ENCODE results near the gene SMYD3. TPM values are rescaled to one million over a fixed set of nuclear protein-coding genes. Genes with fewer than 3 reads are reported as not detected.
"Not testable (repeated sequence)": the region's sequence is repeated elsewhere in the genome, so short reads cannot be mapped to it uniquely, and the experiment has no call there.

Gene SMYD3
- total RNA-seq, 1 donor from 2014 or later, result 23.5 TPM

GRCh38 chr1:245978915-245979314, 528.2 kb downstream of the SMYD3 start:
- no peaks in the 10 kb centered on the region for H3K9me3 ChIP-seq (ENCODE audit: control insufficient read depth in 3 of 3, low read length in 3 of 3)
- no peaks in the 10 kb centered on the region for H3K27me3 ChIP-seq (ENCODE audit: control insufficient read depth in 3 of 3, insufficient read depth in 3 of 3, low read length in 3 of 3)

GRCh38 chr1:245972476-245972875, 534.6 kb downstream of the SMYD3 start:
- no peaks in the 10 kb centered on the region for H3K27me3 ChIP-seq (ENCODE audit: control insufficient read depth in 3 of 3, insufficient read depth in 3 of 3, low read length in 3 of 3)
- no peak overlapping the region for H3K9ac ChIP-seq (ENCODE audit: low read depth in 1 of 3, low read length in 3 of 3)
- no peaks in the 10 kb centered on the region for H3K36me3 ChIP-seq (ENCODE audit: control insufficient read depth in 3 of 3, insufficient read depth in 3 of 3, low read length in 3 of 3)
- no peak overlapping the region for H3K4me3 ChIP-seq (ENCODE audit: low read length in 3 of 3)
- no peaks in the 10 kb centered on the region for H3K4me1 ChIP-seq (ENCODE audit: control insufficient read depth in 3 of 3, insufficient read depth in 3 of 3, low read length in 3 of 3)
- H3K9me3 ChIP-seq (ENCODE audit: control insufficient read depth in 3 of 3, low read length in 3 of 3), result no peaks in the 10 kb centered on the region
- no peak overlapping the region for H3K27ac ChIP-seq (ENCODE audit: low read depth, low read length)

More at GRCh38 chr1:245978915-245979314, 528.2 kb downstream of the SMYD3 start:
- H3K9ac ChIP-seq (ENCODE audit: low read depth in 1 of 3, low read length in 3 of 3), result no peak overlapping the region
- H3K36me3 ChIP-seq (ENCODE audit: control insufficient read depth in 3 of 3, insufficient read depth in 3 of 3, low read length in 3 of 3), result no peaks in the 10 kb centered on the region
- no peak overlapping the region for H3K27ac ChIP-seq (ENCODE audit: low read depth, low read length)
- H3K4me1 ChIP-seq (ENCODE audit: control insufficient read depth in 3 of 3, insufficient read depth in 3 of 3, low read length in 3 of 3), result no peaks in the 10 kb centered on the region
- no peak overlapping the region for H3K4me3 ChIP-seq (ENCODE audit: low read length in 3 of 3)

DNA sequence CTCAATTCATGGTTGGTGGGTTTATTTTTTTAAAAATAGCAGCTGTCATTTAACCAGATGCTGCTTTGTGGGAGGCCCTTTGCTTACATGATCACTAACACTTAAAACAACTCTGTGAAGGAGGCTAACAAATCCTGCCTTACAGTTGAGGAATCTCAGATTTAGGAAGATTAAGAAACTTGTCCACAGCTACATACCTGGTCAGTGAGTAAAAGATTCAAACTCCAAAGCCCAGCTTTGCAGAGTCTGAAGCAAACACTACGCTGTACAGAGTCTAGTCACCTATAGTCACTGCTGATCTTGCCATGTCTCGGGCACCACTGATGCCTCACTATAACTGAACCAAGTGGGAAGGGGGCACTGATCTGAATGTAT, 535.4 kb downstream of the SMYD3 start:
- Histone ChIP-seq H3K9me3 (ENCODE audit: control insufficient read depth in 3 of 3, low read length in 3 of 3) (no peaks in the 10 kb centered on the region), H3K27ac (ENCODE audit: low read depth, low read length) (no peak overlapping the region), H3K36me3 (ENCODE audit: control insufficient read depth in 3 of 3, insufficient read depth in 3 of 3, low read length in 3 of 3) (no peaks in the 10 kb centered on the region), H3K27me3 (ENCODE audit: control insufficient read depth in 3 of 3, insufficient read depth in 3 of 3, low read length in 3 of 3) (no peaks in the 10 kb centered on the region), H3K4me1 (ENCODE audit: control insufficient read depth in 3 of 3, insufficient read depth in 3 of 3, low read length in 3 of 3) (no peaks in the 10 kb centered on the region), H3K9ac (ENCODE audit: low read depth in 1 of 3, low read length in 3 of 3) (no peak overlapping the region), H3K4me3 (ENCODE audit: low read length in 3 of 3) (no peak overlapping the region)

DNA sequence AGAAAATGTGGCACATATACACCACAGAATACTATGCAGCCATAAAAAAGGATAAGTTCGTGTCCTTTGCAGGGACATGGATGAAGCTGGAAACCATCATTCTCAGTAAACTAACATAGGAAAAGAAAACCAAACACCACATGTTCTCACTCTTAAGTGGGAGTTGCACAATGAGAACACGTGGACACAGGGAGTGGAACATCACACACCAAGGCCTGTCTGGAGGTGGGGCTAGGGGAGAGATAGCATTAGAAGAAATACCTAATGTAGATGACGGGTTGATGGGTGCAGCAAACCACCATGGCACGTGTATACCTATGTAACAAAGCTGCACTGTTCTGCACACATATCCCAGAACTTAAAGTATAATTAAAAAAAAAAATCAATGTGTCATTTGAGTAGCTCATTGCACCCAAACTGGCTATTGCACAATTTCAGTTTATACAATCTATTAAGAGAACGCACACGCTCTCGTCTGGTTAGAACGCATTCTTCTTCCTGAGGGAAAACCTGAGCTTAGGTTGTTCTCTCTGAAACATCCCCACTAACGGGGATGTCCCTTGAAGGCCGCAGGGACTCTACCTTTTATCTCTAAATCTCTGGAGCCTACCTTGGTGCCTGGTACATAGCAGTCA, 535.9 kb downstream of the SMYD3 start:
- H3K9ac ChIP-seq (ENCODE audit: low read depth in 1 of 3, low read length in 3 of 3); H3K4me1 ChIP-seq (ENCODE audit: control insufficient read depth in 3 of 3, insufficient read depth in 3 of 3, low read length in 3 of 3); H3K4me3 ChIP-seq (ENCODE audit: low read length in 3 of 3); H3K36me3 ChIP-seq (ENCODE audit: control insufficient read depth in 3 of 3, insufficient read depth in 3 of 3, low read length in 3 of 3); H3K9me3 ChIP-seq (ENCODE audit: control insufficient read depth in 3 of 3, low read length in 3 of 3); H3K27ac ChIP-seq (ENCODE audit: low read depth, low read length); H3K27me3 ChIP-seq (ENCODE audit: control insufficient read depth in 3 of 3, insufficient read depth in 3 of 3, low read length in 3 of 3): not testable (repeated sequence)

DNA sequence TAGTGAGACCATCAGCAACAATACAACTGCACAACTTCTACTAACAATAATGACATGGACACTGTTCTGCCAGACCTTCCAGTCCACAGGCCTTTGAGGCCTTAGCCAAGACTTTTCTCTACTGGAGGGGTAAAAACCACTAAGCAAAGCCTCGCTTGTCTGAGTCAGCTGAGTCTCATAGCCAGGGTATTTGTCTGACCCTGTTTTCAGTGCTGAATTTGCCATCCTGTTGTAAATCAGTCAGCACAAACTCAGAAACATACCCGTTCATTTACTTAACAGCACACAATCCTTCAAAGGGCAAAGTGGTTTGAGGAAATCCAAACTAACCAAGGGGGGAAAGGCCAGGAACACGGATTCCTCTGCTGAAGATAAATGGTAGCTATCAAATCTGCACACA, 537.8 kb downstream of the SMYD3 start:
- H3K27me3 ChIP-seq (ENCODE audit: control insufficient read depth in 3 of 3, insufficient read depth in 3 of 3, low read length in 3 of 3), result no peaks in the 10 kb centered on the region
- H3K4me1 ChIP-seq (ENCODE audit: control insufficient read depth in 3 of 3, insufficient read depth in 3 of 3, low read length in 3 of 3), result no peaks in the 10 kb centered on the region
- H3K9ac ChIP-seq (ENCODE audit: low read depth in 1 of 3, low read length in 3 of 3), result no peak overlapping the region
- no peaks in the 10 kb centered on the region for H3K9me3 ChIP-seq (ENCODE audit: control insufficient read depth in 3 of 3, low read length in 3 of 3)
- no peak overlapping the region for H3K27ac ChIP-seq (ENCODE audit: low read depth, low read length)
- no peaks in the 10 kb centered on the region for H3K36me3 ChIP-seq (ENCODE audit: control insufficient read depth in 3 of 3, insufficient read depth in 3 of 3, low read length in 3 of 3)
- H3K4me3 ChIP-seq (ENCODE audit: low read length in 3 of 3), result no peak overlapping the region

- H3K9ac ChIP-seq (ENCODE audit: low read depth in 1 of 3, low read length in 3 of 3), result no peak overlapping the region
- no peaks in the 10 kb centered on the region for H3K36me3 ChIP-seq (ENCODE audit: control insufficient read depth in 3 of 3, insufficient read depth in 3 of 3, low read length in 3 of 3)
- no peaks in the 10 kb centered on the region for H3K27me3 ChIP-seq (ENCODE audit: control insufficient read depth in 3 of 3, insufficient read depth in 3 of 3, low read length in 3 of 3)
- no peak overlapping the region for H3K27ac ChIP-seq (ENCODE audit: low read depth, low read length)
- no peaks in the 10 kb centered on the region for H3K9me3 ChIP-seq (ENCODE audit: control insufficient read depth in 3 of 3, low read length in 3 of 3)
- no peak overlapping the region for H3K4me3 ChIP-seq (ENCODE audit: low read length in 3 of 3)
- H3K4me1 ChIP-seq (ENCODE audit: control insufficient read depth in 3 of 3, insufficient read depth in 3 of 3, low read length in 3 of 3), result no peaks in the 10 kb centered on the region
These were observed 538.3 kb downstream of the SMYD3 start for GRCh38 chr1:245968775-245969174.

GRCh38 chr1:245965398-245965797, 541.7 kb downstream of the SMYD3 start:
- Histone ChIP-seq H3K4me1 (ENCODE audit: control insufficient read depth in 3 of 3, insufficient read depth in 3 of 3, low read length in 3 of 3) (no peaks in the 10 kb centered on the region), H3K4me3 (ENCODE audit: low read length in 3 of 3) (no peak overlapping the region), H3K27me3 (ENCODE audit: control insufficient read depth in 3 of 3, insufficient read depth in 3 of 3, low read length in 3 of 3) (no peaks in the 10 kb centered on the region), H3K9ac (ENCODE audit: low read depth in 1 of 3, low read length in 3 of 3) (no peak overlapping the region), H3K9me3 (ENCODE audit: control insufficient read depth in 3 of 3, low read length in 3 of 3) (no peaks in the 10 kb centered on the region), H3K27ac (ENCODE audit: low read depth, low read length) (no peak overlapping the region), H3K36me3 (ENCODE audit: control insufficient read depth in 3 of 3, insufficient read depth in 3 of 3, low read length in 3 of 3) (no peaks in the 10 kb centered on the region)

DNA sequence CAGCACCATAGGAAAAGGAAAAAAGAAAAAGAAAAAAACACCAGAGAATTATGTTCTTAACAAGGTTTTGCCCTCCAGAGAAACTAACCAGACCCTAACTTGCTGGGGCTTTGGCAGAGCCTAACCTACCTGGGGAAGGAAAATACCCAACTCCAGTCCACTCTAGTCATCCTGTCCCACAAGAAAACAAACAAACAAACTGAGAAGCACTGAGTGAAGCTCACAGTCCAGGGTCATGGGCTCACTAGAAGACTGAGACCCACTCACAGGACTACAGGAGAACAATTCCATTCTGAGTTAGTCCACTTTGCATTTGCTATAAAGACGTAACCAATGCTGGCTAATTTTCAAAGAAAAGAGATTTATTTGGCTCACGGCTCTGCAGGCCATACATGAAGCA, 543.4 kb downstream of the SMYD3 start:
- Histone ChIP-seq H3K36me3 (ENCODE audit: control insufficient read depth in 3 of 3, insufficient read depth in 3 of 3, low read length in 3 of 3) (no peaks in the 10 kb centered on the region), H3K9me3 (ENCODE audit: control insufficient read depth in 3 of 3, low read length in 3 of 3) (no peaks in the 10 kb centered on the region), H3K4me1 (ENCODE audit: control insufficient read depth in 3 of 3, insufficient read depth in 3 of 3, low read length in 3 of 3) (no peaks in the 10 kb centered on the region), H3K27ac (ENCODE audit: low read depth, low read length) (no peak overlapping the region), H3K4me3 (ENCODE audit: low read length in 3 of 3) (no peak overlapping the region), H3K9ac (ENCODE audit: low read depth in 1 of 3, low read length in 3 of 3) (no peak overlapping the region), H3K27me3 (ENCODE audit: control insufficient read depth in 3 of 3, insufficient read depth in 3 of 3, low read length in 3 of 3) (no peaks in the 10 kb centered on the region)

- no peaks in the 10 kb centered on the region for H3K27me3 ChIP-seq (ENCODE audit: control insufficient read depth in 3 of 3, insufficient read depth in 3 of 3, low read length in 3 of 3)
- no peak overlapping the region for H3K27ac ChIP-seq (ENCODE audit: low read depth, low read length)
- H3K36me3 ChIP-seq (ENCODE audit: control insufficient read depth in 3 of 3, insufficient read depth in 3 of 3, low read length in 3 of 3), result no peaks in the 10 kb centered on the region
- no peaks in the 10 kb centered on the region for H3K9me3 ChIP-seq (ENCODE audit: control insufficient read depth in 3 of 3, low read length in 3 of 3)
- H3K4me1 ChIP-seq (ENCODE audit: control insufficient read depth in 3 of 3, insufficient read depth in 3 of 3, low read length in 3 of 3), result no peaks in the 10 kb centered on the region
- H3K4me3 ChIP-seq (ENCODE audit: low read length in 3 of 3), result no peak overlapping the region
- H3K9ac ChIP-seq (ENCODE audit: low read depth in 1 of 3, low read length in 3 of 3), result no peak overlapping the region
These were observed 544.6 kb downstream of the SMYD3 start for GRCh38 chr1:245962453-245962852.

DNA sequence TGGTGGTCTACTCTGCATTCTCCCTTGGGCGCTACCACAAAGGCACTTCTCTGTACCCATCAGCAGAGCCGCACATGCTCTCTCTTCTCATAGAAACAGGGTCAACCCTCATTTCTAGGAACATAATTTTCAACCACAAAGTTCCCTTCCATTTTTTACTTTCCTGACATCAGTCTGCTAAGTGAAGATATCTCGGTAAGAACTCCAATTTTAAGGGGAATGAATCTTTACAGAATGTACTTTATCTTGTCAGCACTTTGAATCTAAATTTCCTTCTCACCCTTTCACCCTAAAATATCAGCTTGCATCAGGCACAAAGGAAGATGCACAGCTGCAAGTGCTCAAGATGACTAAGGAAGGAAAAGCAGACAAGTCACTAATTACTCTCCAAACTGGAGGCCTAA, 545.9 kb downstream of the SMYD3 start:
- H3K9me3 ChIP-seq (ENCODE audit: control insufficient read depth in 3 of 3, low read length in 3 of 3), result no peaks in the 10 kb centered on the region
- no peaks in the 10 kb centered on the region for H3K36me3 ChIP-seq (ENCODE audit: control insufficient read depth in 3 of 3, insufficient read depth in 3 of 3, low read length in 3 of 3)
- H3K4me3 ChIP-seq (ENCODE audit: low read length in 3 of 3), result no peak overlapping the region
- H3K27me3 ChIP-seq (ENCODE audit: control insufficient read depth in 3 of 3, insufficient read depth in 3 of 3, low read length in 3 of 3), result no peaks in the 10 kb centered on the region
- no peak overlapping the region for H3K9ac ChIP-seq (ENCODE audit: low read depth in 1 of 3, low read length in 3 of 3)
- no peaks in the 10 kb centered on the region for H3K4me1 ChIP-seq (ENCODE audit: control insufficient read depth in 3 of 3, insufficient read depth in 3 of 3, low read length in 3 of 3)
- H3K27ac ChIP-seq (ENCODE audit: low read depth, low read length), result no peak overlapping the region

- Histone ChIP-seq H3K9me3 (ENCODE audit: control insufficient read depth in 3 of 3, low read length in 3 of 3) (no peaks in the 10 kb centered on the region), H3K4me3 (ENCODE audit: low read length in 3 of 3) (no peak overlapping the region), H3K27me3 (ENCODE audit: control insufficient read depth in 3 of 3, insufficient read depth in 3 of 3, low read length in 3 of 3) (no peaks in the 10 kb centered on the region), H3K9ac (ENCODE audit: low read depth in 1 of 3, low read length in 3 of 3) (no peak overlapping the region), H3K36me3 (ENCODE audit: control insufficient read depth in 3 of 3, insufficient read depth in 3 of 3, low read length in 3 of 3) (no peaks in the 10 kb centered on the region), H3K4me1 (ENCODE audit: control insufficient read depth in 3 of 3, insufficient read depth in 3 of 3, low read length in 3 of 3) (no peaks in the 10 kb centered on the region), H3K27ac (ENCODE audit: low read depth, low read length) (no peak overlapping the region)
These were observed 546.9 kb downstream of the SMYD3 start for GRCh38 chr1:245960171-245960570.

Data from skeletal muscle tissue (tissue), 4 donors.